Retinal pigment epithelial cell (primary cell): Measurements from ENCODE around the gene KANK4.

Source experiments
- DNase-seq: peaks from one replicate; pipeline ENCODE4 v3.0.0-alpha.2; 2010; ENCODE audit warnings: low read depth
- H3K4me3 ChIP-seq: 2 replicates; pipeline ENCODE4 v1.5.1; 2011; ENCODE audit warnings: mild to moderate bottlenecking, low read length, control low read depth, moderate library complexity
- TF ChIP-seq, protein P1 (sequence below): conservative IDR thresholded peaks from 2 replicates; pipeline ENCODE4 v1.5.1; 2011; ENCODE audit warnings: low read depth, low read length, control low read depth, inconsistent platforms

Gene KANK4

GRCh38 chr1:62230718-62231117, 88.5 kb downstream of the KANK4 start:
- no peak overlapping the region for H3K4me3 ChIP-seq
- TF ChIP-seq, protein P1, sequence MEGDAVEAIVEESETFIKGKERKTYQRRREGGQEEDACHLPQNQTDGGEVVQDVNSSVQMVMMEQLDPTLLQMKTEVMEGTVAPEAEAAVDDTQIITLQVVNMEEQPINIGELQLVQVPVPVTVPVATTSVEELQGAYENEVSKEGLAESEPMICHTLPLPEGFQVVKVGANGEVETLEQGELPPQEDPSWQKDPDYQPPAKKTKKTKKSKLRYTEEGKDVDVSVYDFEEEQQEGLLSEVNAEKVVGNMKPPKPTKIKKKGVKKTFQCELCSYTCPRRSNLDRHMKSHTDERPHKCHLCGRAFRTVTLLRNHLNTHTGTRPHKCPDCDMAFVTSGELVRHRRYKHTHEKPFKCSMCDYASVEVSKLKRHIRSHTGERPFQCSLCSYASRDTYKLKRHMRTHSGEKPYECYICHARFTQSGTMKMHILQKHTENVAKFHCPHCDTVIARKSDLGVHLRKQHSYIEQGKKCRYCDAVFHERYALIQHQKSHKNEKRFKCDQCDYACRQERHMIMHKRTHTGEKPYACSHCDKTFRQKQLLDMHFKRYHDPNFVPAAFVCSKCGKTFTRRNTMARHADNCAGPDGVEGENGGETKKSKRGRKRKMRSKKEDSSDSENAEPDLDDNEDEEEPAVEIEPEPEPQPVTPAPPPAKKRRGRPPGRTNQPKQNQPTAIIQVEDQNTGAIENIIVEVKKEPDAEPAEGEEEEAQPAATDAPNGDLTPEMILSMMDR, result no peak
- no peak for DNase-seq

DNA sequence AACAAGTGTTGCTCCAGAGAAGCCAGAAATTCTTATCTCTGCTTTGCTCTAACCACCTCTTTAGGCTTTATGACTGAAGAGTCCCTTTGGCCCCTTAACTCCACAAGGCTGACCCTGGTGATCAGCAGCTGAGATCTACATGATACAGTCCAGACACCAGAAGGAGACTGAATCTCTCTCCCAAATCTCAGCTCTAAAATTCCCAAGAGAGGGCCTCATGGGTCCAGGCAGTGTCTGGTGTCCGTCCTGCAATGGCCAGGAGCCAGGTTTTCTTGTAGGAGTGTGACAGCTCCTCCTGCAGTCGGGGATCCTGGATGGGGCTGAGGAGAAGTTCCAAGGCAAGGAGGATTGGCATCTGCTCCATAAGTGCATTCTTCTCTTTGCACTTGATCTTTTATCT, 89.3 kb downstream of the KANK4 start:
- no peak overlapping the region for H3K4me3 ChIP-seq
- TF ChIP-seq, protein P1, result no peak

DNA sequence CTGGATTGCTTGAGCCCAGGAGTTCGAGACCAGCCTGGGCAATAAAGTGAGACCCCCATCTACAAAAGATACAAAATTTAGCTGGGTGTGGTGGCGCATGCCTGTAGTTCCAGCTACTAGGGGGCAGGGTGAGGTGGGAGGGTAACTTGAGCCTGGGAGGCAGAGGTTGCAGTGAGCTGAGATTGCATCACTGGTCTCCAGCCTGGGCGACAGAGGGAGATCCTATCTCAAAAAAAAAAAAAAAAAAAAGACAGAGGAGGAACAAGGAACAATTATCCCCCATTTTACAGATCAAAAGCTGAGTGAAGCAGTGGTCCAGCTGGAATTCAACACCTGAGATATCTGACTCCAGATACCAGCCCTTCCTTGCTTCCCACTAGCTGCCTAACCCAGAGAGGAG, 89.8 kb downstream of the KANK4 start:
- H3K4me3 ChIP-seq, result no peak overlapping the region
- no peak for DNase-seq
- TF ChIP-seq, protein P1, result no peak

More for the DNA sequence above, 89.3 kb downstream of the KANK4 start:
- DNase-seq, result no peak

- no peak overlapping the region for H3K4me3 ChIP-seq
- no peak for DNase-seq
- TF ChIP-seq, protein P1, result no peak
These were observed 90.4 kb downstream of the KANK4 start for GRCh38 chr1:62228883-62229187.

DNA sequence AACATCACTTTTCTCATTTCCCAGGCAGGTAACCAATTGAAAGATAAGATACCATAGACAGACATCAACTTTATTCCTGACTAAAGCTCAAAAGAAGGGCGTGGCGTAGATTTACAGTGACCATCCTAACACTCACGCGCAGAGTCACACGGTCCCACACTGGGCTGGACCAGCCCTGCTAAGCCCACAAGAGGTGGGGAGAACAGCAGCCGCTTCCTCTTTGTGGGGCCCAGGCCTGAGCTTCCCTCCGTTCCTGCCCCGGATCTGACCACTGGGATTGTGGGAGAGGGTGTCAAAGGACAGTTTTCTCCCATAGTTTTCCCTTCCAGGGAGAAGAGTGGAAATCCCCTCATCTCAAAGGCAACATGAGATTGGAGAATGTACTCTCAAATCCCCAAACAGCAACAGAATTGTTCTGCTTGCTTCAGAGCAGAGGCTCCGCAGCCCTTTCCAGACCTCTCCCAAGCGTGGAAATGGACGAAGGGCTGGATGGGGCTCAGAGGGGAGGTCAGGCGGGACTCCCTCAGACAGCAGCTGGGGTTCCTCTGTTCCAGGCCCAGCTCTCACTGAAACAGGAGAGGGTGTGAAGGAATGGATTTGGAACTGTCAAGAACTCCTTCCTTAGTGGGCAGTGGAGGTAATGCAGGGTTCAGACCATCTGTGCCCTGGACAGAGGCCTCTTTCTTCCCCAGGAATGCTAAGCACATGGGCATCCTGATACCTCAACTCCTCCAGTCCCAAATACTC, 90.9 kb downstream of the KANK4 start:
- TF ChIP-seq, protein P1, result no peak
- DNase-seq, result no peak
- H3K4me3 ChIP-seq, result no peak overlapping the region

DNA sequence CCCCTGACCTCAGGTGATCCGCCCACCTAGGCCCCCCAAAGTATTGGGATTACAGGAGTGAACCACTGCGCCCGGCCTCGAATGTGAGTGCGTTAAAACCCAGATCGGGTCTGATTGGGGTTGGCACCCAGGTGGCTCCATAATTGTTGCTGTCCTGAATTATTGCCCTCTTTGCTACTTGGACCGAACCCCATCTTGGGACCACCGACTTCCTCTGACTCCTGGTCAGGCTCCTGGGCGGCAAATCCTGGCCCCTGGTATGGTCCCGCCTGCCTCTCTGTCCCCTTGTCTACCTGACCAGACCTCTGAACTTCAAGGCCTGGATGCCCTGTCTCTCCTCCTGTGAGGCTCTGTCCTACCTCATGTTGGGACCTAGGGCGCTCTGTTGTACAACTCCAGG, 91.7 kb downstream of the KANK4 start:
- TF ChIP-seq, protein P1, result no peak
- H3K4me3 ChIP-seq, result no peak overlapping the region
- no peak for DNase-seq

DNA sequence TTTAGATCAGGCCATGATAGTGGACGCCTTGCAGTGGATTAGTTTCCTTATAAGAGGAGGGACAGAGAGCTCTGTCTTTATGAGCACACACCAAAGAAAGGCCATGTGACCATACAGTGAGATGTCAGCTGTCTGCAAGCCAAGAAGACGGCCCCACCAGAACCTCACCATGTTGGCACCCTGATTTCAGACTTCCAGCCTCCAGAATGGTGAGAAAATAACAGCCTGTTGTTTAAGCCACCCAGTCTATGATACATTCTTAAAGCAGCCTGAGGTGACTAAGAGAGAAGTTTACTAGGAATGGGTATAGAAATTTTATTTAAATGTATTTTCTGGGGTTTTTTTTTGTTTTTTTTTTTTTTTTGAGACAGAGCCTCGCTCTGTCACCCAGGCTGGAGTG, 95.1 kb downstream of the KANK4 start:
- DNase-seq, result no peak
- TF ChIP-seq, protein P1, result no peak
- no peak overlapping the region for H3K4me3 ChIP-seq
